NCI-H128 (cell line): ENCODE data around the gene ROBO1.

Source experiments
- DNase-seq: peaks from one replicate; lab custom pipeline; 2025; ENCODE audit not compliant: unreplicated experiment; lab: John Stamatoyannopoulos, UW

ROBO1 gene

GRCh38 chr3:78666470-78666800 is 1101.4 kb downstream of the ROBO1 start:
- DNase-seq: no peak

GRCh38 chr3:78665776-78666469 is 1101.9 kb downstream of the ROBO1 start:
- no peak for DNase-seq

GRCh38 chr3:78665101-78665500 is 1102.7 kb downstream of the ROBO1 start:
- no peak for DNase-seq

- DNase-seq: no peak
Observed at GRCh38 chr3:78660957-78661356, 1106.8 kb downstream of the ROBO1 start.

- DNase-seq: peak; percentile 6
Observed at GRCh38 chr3:78659386-78659987, 1108.3 kb downstream of the ROBO1 start.

GRCh38 chr3:78647726-78648125 is 1120.1 kb downstream of the ROBO1 start:
- no peak for DNase-seq

GRCh38 chr3:78645628-78646310 is 1122.0 kb downstream of the ROBO1 start:
- peak; percentile 33 for DNase-seq

- no peak for DNase-seq
Observed at GRCh38 chr3:78644847-78645246, 1123.0 kb downstream of the ROBO1 start.

GRCh38 chr3:78642226-78643035 is 1125.4 kb downstream of the ROBO1 start:
- no peak for DNase-seq

GRCh38 chr3:78641703-78642102 is 1126.1 kb downstream of the ROBO1 start:
- DNase-seq: no peak

GRCh38 chr3:78634316-78634715 is 1133.5 kb downstream of the ROBO1 start:
- no peak for DNase-seq

- no peak for DNase-seq
Observed at GRCh38 chr3:78633626-78634025, 1134.2 kb downstream of the ROBO1 start.

- DNase-seq: no peak
Observed at GRCh38 chr3:78632925-78633553, 1134.8 kb downstream of the ROBO1 start.

GRCh38 chr3:78629544-78629943 is 1138.3 kb downstream of the ROBO1 start:
- no peak for DNase-seq

- DNase-seq: no peak
Observed at GRCh38 chr3:78621061-78621716, 1146.6 kb downstream of the ROBO1 start.

GRCh38 chr3:78614486-78614885 is 1153.3 kb downstream of the ROBO1 start:
- DNase-seq: no peak

GRCh38 chr3:78613421-78613879 is 1154.3 kb downstream of the ROBO1 start:
- no peak for DNase-seq

- DNase-seq: no peak
Observed at GRCh38 chr3:78611278-78611677, 1156.5 kb downstream of the ROBO1 start.

- no peak for DNase-seq
Observed at GRCh38 chr3:78610462-78611125, 1157.2 kb downstream of the ROBO1 start.

GRCh38 chr3:78606756-78607155 is 1161.0 kb downstream of the ROBO1 start:
- no peak for DNase-seq
